Raji (cell line): ENCODE measurements around the gene RAI1.

ENCODE experiments used
- POLR2A ChIP-seq: IDR thresholded peaks from 2 replicates; pipeline ENCODE4 v1.6.1; 2011; ENCODE audit warnings: low read depth, low read length, control low read depth; ENCODE audit not compliant: insufficient read depth

RAI1 gene

GRCh38 chr17:17714879-17715278 is 33.6 kb downstream of the RAI1 start:
- TF ChIP-seq POLR2A, result no peak

GRCh38 chr17:17716837-17717523 is 35.7 kb downstream of the RAI1 start:
- no peak for TF ChIP-seq POLR2A

GRCh38 chr17:17718251-17718650 is 37.0 kb downstream of the RAI1 start:
- no peak for TF ChIP-seq POLR2A

GRCh38 chr17:17719199-17719940 is 38.1 kb downstream of the RAI1 start:
- TF ChIP-seq POLR2A, result no peak

GRCh38 chr17:17719966-17720543 is 38.8 kb downstream of the RAI1 start:
- TF ChIP-seq POLR2A, result no peak

GRCh38 chr17:17721140-17721668 is 39.9 kb downstream of the RAI1 start:
- no peak for TF ChIP-seq POLR2A

GRCh38 chr17:17722081-17722905 is 41.0 kb downstream of the RAI1 start:
- TF ChIP-seq POLR2A, result no peak

GRCh38 chr17:17722906-17723353 is 41.7 kb downstream of the RAI1 start:
- TF ChIP-seq POLR2A, result no peak

- TF ChIP-seq POLR2A, result no peak
Measured at GRCh38 chr17:17723354-17724261, 42.4 kb downstream of the RAI1 start.

- TF ChIP-seq POLR2A, result no peak
Measured at GRCh38 chr17:17724307-17725010, 43.2 kb downstream of the RAI1 start.

GRCh38 chr17:17725011-17725751 is 43.9 kb downstream of the RAI1 start:
- TF ChIP-seq POLR2A, result no peak

GRCh38 chr17:17725752-17726457 is 44.6 kb downstream of the RAI1 start:
- no peak for TF ChIP-seq POLR2A
